Gastrocnemius medialis (tissue), 4 donors: ENCODE results near the gene GPR155.

Experiments used
- POLR2A ChIP-seq, 2 donors: fragments of 450-650 bp; IDR thresholded peaks; one replicate each; pipeline ENCODE4 v1.6.1; 2017; ENCODE audit warnings: antibody characterized with exemption in 2 of 2, mild to moderate bottlenecking in 2 of 2, moderate library complexity in 2 of 2
- TF ChIP-seq, protein P1 (sequence below), 5 experiments: fragments of 450-650 bp in 3 of 5; fragments of 200-600 bp in 2 of 5; sonication (generic) in 2 of 5; IDR thresholded peaks in 4 of 5; conservative IDR thresholded peaks in 1 of 5; 1 replicate in 4 of 5; 2 replicates in 1 of 5; pipeline ENCODE4 v1.5.1; 2016 to 2019; ENCODE audit warnings: antibody characterized with exemption in 5 of 5, mild to moderate bottlenecking in 3 of 5, moderate library complexity in 3 of 5

GRCh38 chr2:174428214-174428613, 58.6 kb downstream of the GPR155 start:
- TF ChIP-seq, protein P1, sequence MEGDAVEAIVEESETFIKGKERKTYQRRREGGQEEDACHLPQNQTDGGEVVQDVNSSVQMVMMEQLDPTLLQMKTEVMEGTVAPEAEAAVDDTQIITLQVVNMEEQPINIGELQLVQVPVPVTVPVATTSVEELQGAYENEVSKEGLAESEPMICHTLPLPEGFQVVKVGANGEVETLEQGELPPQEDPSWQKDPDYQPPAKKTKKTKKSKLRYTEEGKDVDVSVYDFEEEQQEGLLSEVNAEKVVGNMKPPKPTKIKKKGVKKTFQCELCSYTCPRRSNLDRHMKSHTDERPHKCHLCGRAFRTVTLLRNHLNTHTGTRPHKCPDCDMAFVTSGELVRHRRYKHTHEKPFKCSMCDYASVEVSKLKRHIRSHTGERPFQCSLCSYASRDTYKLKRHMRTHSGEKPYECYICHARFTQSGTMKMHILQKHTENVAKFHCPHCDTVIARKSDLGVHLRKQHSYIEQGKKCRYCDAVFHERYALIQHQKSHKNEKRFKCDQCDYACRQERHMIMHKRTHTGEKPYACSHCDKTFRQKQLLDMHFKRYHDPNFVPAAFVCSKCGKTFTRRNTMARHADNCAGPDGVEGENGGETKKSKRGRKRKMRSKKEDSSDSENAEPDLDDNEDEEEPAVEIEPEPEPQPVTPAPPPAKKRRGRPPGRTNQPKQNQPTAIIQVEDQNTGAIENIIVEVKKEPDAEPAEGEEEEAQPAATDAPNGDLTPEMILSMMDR (IDR thresholded peaks at IDR 0.05 in 4 of 5, conservative IDR thresholded peaks at IDR 0.05 in 1 of 5): no peak
- TF ChIP-seq POLR2A (IDR thresholded peaks at IDR 0.05): no peak
